8988T (cell line): ENCODE data around the gene LIN28B.

Experiments
- DNase-seq: peaks from one replicate; pipeline ENCODE4 v3.0.0; 2011

LIN28B gene

DNA sequence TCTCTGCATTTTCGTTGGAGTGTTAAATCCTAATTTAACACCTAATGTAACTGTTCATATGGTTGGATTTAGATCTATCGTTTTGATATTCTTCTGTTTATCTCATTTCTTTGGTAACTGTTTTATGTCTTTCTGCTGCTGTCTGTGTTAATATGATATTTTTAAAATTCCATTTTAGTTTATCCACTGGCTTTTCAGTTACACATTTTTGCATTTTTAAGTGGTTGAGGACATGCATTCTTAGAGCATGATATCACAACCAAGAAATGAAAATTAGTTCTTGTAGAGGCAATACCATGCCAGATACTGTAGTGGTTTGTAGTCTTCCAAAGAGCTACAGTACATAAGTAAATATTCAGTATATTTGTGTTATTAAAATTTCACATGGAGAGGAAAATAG is 58.6 kb downstream of the LIN28B start:
- DNase-seq: no peak

DNA sequence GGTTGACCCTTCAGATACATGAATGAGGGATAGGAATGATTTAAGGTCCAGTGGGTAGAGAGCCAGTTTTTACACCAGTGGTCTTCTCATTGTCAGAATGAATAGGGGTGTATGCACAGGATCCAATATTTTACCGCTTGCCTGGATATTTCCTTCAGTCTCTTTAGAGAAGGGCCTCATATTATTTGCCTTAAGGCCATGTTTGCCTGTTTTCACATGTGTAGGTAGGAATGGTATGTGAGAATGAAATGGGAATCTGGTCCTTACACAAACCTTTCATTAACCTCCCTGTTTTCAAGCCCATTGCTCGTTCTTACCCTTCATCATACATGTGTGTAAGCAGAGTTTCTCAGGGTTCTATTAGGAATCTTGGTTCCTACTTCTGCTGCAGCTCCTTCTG is 62.4 kb downstream of the LIN28B start:
- DNase-seq: no peak

DNA sequence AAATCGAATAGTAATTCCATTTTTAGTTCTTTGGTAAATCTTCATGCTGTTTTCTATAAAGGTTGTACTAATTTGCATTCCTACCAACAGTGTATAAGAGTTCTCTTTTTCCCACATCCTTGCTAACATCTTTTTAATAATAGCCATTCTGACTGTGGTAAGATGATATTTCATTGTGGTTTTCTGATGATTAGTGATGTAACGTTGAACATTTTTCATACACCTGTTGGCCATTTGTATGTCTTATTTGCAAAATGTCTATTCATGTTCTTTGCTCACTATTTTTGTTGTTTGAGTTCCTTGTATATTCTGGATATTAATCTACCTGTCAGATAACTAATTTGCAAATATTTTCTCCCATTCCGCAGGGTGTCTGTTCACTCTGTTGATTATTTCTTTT is 64.5 kb downstream of the LIN28B start:
- DNase-seq: no peak

DNA sequence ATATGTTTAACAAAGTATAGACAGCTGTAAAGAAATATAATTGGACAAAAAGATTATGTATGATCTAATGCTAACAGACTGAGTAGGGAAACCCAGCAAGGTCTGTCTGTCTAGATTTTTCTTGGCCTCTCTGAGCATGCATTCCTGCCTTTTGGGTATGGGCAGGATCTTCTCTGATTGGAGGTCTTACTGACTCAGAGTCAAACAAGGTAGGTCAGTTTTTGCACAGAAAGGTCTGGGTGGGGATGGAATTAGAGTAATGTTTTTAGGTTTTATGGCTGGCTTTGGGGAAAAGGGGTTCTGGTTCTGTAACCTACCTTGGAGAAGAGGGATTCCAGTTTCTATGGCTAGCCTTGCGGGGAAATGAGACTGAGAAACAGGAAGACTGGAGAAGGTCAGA is 65.5 kb downstream of the LIN28B start:
- DNase-seq: no peak

DNA sequence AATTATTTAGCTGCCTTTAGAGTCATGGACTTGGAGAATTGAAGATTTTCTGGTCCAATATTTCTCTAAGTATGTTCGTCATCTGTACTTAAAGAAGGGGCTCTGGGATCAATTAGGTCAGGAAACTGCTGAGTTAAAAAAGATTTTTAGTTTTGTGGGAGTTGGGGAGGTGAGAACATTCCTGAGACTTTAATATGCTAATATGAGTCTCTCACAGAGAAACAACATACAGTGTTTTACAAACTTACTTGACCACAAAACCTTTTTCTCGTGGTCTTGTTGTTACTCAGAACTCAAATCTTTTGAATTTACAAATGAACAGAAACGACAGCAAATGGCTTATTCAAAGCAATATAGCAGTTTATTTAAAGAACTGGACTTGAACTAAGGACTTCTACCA is 67.9 kb downstream of the LIN28B start:
- no peak for DNase-seq

DNA sequence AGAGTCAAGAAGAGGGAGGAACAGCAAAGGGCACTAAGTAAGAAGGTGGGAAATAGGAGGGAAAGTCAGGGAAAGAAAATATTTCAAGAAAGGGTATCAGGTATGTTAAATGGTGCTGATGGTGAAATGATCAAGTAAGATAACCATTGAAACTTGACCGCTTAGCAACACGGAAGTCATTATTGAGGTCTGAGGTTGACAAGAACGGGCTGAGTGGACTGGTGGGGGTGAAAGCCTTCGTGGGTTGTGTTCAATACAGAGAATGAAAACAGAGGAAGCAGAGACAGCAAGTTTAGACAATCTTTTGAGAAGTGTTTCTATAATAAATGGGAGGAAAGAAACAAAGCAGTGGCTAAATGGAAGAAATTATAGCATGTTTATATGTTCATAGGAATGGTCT is 72.0 kb downstream of the LIN28B start:
- DNase-seq: no peak

DNA sequence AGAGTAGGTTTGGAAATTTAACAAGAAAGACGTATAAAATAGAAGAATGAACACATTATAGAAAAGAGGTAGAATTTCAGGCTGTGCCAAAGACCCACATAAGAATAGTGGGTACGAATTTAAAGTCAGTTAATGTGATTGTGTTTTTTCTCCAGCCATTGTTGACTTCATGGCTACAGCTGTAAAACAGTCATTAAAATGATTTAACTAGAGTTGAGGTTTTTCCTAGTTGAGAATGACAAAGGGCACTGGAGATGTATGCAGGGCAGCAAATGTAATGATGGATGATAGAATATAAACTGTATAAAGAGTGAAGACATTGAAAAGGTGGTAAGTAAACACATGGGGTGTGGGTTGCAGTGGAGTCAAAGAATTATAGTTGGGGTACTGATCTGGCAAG is 72.7 kb downstream of the LIN28B start:
- no peak for DNase-seq

DNA sequence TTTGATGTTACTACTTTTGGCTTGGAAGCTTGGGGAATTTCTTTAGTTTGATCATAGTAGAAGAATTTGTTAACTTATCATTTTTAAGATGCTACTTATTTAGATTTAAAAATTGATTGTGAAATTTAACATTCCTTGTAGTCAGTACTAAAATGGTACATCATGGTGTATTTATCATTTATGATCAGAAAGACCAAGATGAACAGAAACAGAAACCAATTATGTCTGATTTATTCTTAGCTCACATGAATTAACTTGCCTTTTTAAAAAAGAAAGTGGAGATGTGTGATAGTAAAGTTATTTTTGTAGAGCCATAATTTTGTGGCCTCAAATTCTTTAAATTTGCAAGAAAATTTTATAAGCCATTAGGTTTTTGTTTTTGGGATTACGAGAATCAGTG is 77.6 kb downstream of the LIN28B start:
- no peak for DNase-seq

DNA sequence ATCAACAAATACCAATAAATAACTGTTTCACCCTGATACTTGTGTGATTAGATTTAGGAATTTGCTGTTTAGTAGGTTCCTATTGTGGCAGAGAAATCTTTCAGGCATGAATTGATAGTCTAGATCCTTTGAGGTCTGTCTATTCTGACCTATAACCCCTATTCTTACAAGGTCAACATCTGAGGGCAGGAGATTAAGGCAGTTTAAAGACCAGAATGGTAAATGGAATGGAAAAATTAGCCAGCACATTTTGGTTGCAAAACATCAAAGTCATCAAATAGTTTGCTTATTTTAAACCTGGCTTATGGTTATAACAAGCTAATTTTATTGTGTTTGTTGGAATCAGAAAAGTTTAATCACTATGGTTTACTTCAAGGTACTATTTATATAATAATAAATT is 78.4 kb downstream of the LIN28B start:
- no peak for DNase-seq

DNA sequence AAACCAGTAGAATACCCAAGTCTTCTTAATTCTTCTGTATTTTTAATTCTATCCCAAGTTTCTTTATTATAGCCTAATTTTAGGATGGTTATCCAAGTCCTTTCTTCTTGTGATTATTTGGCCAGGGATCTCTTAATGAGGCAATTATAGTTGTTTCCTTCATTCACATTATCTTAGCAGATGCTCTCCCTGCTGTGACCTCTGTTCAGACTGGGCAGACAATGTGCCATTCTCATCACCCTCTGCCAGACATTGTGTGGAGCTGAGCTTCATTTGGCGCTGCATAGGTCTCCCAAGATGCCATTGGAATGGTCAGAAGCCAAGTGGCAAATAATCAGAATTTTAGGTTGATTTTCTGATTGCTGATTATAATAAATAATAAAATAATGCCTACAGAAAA is 79.4 kb downstream of the LIN28B start:
- DNase-seq: no peak

DNA sequence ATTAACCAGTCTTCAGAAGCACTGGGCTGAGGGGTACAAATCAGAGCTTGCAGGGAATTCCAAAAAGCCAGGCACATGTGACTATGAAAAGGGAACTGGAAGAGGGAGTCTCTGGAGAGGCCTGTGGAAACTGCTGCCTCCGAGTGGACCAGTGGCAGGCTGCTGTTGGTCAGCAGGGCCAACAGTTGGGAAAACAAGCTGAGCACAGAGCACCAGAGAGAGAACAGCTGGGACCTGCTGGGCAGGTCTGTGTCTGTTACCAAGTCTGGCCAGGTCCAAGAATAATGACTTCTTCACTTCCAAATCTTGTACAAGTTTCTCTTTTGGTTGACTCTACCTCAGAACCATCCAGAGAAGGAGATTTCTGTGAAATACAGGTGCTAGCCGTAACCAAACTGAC is 81.4 kb downstream of the LIN28B start:
- DNase-seq: no peak

DNA sequence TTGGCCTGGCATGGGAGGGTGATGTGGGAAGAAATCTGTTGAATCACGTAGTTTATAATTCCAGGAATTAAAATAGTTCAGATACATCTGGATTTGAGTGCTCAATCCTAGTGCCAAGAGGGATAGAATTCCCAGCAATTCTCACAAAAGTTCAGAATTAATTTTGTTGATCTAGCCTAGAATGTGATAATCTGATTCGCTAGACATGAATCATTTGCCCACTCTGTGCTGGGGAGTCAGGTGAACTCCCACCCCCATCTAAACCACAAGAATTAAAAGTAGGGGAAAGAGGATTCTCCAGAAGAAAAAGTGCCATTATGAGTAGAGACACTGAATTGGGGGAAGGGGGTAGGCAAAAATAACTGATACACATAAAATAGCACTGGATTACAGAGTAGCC is 85.0 kb downstream of the LIN28B start:
- no peak for DNase-seq

DNA sequence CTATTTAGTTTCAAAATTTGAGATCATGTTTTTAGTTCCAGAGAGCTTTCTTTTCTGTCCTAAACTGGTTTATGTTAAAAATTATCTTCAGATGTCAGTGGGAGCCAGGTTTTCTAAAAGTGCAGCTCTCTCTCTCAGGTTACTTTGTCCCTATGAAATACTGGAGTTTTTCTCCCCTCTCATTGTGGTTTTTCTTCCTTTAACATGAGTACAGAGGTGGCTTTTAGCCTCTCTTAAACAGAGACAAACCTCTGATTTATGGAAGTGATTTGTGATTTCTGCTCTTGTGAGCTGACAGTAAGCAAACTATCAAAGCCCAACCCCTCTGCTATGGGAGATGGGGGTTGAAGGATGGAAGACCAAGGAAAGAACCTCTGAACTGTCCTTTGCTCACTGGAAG is 85.7 kb downstream of the LIN28B start:
- no peak for DNase-seq

DNA sequence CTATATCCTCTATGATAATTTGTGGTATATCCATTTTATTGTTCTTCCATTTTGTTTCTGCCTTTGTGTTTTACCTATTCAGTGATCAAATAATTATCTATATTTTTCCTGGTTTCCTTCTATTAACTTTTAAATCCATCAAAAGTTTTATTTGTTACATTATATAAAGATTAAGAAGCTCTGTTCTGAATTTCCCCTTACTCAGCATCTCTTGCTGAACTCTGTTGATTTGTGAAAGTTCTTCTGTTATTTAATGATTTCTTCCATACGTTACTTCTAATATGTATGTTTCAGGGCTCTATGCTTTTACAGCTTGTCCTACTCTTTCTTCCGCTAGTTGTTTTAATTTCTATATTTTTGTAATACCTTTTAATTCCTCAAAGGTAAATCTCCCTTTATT is 87.1 kb downstream of the LIN28B start:
- no peak for DNase-seq

DNA sequence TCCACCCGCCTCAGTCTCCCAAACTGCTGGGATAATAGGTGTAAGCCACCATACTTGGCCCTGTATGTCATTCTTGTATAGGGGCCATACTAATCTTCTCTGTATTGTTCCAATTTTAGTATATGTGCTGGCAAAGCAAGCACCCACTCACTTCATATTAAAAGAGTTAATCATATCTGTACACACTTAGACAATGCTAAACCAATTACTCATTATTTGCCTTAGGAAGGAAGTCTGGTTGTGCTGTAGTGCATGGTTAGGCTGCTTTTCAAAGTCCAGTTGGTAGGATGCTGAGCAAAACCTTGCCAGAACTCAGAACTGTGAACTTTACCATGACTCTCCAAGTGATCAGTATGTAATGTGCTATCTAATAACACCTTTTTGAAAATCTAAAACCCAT is 88.6 kb downstream of the LIN28B start:
- no peak for DNase-seq

DNA sequence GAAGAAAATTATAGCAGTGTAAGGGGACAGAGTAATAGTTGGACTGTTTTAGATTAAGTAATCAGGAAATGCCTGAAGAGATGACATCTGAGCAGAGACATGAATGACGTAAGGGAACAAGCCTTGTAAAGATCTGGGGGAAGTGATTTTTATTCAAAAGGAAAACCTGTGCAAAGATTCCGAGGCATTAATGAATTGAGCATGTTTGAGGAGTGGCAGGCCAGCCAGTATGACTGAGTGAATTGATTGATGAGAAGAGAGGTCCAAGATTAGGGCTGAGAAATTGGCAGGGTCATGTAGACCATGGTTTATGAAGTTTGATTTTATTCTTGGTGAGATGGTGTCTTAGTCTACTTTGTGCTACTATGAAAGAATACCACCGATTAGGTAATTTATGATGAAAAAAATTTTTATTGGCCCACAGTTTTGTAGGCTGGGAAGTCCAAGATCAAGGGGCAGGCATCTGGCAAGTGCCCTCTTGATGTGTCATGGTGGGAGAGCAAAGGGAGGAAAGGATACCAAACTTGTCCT is 95.1 kb downstream of the LIN28B start:
- DNase-seq: no peak

DNA sequence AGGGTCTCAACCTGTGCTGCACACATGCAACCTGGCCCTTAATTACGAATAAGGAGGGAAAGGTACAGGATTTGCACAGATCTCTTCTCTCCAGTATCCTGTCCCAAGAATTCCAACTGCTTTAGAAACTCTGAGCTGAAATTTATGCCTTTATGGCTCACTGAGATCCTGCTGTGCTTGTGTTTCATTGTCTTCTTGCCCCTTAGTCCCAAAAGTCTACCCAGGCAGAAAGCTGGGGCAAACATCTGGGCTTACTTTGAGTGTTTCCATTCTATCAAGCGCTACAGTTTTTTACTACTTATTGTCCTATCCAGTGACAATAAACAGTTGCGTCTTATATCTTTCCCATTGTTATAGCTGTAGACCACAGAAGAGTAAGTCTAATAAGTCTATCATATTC is 99.7 kb downstream of the LIN28B start:
- no peak for DNase-seq

DNA sequence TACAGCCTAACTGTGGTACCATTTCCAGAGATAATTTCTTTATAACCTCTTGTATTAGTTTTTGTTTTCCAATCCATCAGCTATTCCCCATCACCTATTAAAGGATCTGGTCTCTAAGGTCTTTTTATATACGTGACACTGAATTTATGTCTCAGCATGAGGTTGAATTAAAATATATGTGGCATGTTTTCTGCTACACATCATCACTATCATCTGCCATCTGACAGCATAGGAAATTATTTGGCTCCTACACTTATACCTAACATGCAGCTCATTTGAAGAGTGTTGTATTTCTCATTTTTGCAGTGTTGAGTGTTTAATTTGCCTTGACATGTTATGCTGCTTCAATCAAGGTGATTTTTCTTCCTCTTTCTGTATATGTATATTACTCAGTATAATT is 100.3 kb downstream of the LIN28B start:
- no peak for DNase-seq

DNA sequence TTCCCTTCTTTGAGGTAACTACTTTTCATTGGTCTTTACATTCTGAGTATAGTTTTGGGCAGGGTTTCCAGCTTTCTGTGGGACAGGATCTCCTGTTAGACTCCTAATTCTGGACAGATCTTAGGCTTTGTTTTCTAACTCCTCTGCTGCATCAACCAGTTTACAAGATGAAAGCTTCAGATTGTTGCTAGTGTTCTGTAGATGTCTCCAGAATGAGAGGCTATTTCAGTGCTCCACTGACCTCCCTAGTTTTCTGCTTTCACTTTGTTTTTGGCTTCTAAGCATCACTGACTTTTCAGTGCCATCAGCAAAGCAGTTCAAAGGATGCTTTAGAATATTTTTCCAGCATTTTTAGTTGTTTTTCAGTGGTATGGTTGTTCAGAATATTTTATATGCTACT is 101.4 kb downstream of the LIN28B start:
- no peak for DNase-seq

DNA sequence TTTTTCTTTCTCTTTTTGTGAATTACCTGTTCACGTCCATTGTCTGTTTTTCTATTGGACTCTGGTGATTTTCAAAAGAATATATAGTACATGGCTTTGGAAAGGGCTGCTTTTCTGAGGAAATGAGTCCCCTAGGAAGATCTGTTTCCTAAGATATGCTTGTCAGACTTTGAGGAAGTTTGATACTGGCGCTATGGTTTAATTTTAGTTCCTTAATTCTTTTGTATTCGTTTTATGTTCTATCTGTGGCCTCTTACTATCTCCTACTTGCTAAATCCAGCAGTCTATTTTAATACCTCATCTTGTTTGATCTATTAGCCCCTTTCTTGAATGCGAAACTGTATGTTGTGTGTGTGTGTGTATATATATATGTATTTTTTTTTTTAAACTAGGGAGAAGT is 101.9 kb downstream of the LIN28B start:
- no peak for DNase-seq

DNA sequence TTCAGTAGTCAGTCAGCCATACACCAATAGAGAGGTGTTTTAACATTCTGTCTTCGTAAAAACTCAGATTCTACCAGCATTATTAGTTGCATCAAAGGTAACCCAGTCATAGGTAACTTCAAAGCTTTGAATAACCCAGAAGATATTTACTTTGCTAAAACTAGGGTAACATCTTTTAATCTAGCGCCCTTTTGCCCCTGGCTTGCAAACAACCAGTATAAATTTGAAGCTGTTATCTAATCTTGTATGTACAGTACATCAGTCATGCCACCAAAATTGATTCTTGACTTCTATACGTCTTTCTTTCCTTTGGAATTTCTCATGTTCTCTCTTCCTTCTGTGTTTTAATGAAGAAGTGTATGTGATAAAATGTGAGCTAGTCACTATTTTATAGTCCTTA is 109.3 kb downstream of the LIN28B start:
- DNase-seq: no peak

DNA sequence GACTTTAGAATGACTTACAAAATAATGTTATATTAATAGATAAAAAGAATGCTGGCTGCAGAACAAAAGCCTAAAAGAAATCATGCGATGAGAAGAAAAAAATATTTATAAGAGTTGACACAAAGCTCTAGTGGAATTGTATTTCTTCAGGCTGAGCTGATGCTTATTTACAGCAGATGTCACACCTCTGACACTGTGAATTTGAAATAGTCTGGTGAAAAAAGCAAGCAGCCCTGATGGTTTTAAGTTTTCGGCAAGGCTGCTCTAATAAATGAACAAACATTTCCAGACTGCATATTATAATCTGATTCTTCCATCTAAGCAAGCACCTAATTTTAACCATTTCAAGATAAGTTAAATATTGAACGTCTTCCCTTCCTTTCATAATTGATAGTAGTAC is 109.9 kb downstream of the LIN28B start:
- no peak for DNase-seq

DNA sequence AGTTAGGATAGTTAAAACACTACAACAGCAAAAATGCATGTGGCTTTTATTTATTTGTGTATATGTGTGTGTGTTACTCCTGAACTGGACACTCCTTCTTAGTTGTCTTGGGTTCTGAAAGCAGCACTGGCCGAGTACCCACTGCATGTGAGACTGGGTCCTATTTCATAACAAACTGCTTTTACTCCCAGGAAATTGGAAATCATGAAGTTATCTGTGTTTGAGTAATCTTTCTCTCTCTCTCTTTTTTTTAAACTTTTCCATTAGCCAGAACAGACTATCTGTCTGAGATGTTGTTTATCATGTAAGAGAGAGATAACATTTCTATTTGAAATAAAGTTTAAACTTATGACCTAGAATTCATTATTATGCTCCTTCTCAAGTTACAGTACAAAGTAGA is 110.4 kb downstream of the LIN28B start:
- no peak for DNase-seq

DNA sequence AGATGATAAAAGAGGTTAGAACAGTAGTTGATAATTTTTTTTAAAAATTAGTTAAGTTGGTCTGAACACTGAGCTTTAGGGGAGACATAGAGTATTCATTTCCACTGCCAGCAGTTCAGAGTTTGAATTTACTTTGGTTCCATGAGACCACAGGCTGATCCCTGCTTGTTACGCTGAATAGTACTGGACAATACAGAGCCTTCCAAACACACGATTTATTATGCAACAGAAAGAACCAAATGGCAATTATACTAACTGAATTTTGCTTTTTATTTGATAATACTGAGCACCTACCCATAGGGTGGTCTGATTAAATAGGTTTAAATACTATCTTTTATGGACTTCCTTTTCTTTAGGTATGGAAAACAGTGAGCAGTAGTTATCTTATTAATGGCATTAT is 111.5 kb downstream of the LIN28B start:
- no peak for DNase-seq

DNA sequence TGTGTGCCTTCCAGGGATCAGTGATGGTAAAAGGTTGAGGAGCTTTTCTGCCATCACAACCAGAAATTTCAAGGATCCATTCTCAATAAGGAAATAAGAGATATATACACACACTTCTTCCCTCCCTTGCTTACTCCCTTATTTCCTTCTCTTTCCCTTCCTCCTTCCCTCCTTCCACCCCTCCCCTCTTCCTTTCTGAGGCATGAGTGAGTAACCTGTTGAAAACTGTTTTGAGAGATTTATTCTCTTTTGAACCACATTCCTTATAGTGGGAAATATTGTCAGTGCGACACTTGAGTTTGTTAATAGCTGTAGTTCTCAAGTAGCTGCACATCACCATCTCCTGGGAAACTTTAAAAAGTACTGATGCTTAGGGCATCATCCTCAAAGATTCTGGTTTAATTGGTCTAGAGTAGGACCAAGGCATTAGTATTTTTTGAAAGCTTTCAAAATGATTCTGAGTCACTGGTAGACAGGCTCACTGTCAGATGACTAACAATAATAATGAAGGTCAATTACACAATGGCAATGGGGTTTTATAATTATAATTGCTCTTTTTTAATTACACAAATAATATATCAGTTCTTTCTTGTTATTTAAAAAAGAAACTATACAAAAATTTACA is 113.0 kb downstream of the LIN28B start:
- DNase-seq: no peak

DNA sequence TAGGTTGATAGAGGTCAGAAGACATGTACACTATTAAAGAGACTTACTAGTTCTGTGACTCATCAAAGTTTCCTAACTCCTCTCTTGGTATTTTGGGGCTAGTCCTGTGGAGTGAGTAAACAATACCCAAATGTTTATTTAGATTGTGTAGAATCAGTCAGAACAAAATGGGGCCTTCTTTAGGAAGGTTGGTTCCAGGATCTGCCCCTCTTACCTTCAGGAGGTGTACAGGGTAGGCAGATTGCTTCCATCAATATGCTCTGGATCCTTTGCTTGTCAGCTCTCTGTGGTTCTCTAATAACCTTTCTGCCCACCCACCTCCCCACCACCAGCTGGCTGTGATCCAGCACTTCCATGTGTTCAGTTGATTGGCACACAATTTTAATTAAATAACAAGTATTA is 115.9 kb downstream of the LIN28B start:
- DNase-seq: no peak
